Naive B cell (primary cell): ENCODE data around the gene ANXA2. TPM values are rescaled to one million over a fixed set of nuclear protein-coding genes. Genes with fewer than 3 reads are reported as not detected.

Experiments used
- ATAC-seq, 2 donors: fragments of 150-1000 bp; cut with Tn5 transposase; 2 replicates each; pipeline ENCODE4 v1.10.0; 2021; ENCODE audit warnings: low read depth in 2 of 2, mild to moderate bottlenecking in 2 of 2, moderate library complexity in 2 of 2
- DNase-seq: peaks from one replicate; pipeline ENCODE4 v3.0.0; 2022
- H3K27ac Mint-ChIP-seq, 6 donors: one replicate each; pipeline ENCODE4 v1.8.0; 2020 to 2022; ENCODE audit warnings: mild to moderate bottlenecking in 6 of 6, mixed read lengths in 6 of 6, moderate library complexity in 5 of 6, inconsistent platforms in 2 of 6
- H3K27me3 Mint-ChIP-seq, 3 donors: one replicate each; pipeline ENCODE4 v1.8.0; 2021 to 2022; ENCODE audit warnings: mixed read lengths in 3 of 3, mild to moderate bottlenecking in 1 of 3
- H3K36me3 Mint-ChIP-seq, 2 donors: one replicate each; pipeline ENCODE4 v1.8.0; 2020 to 2022; ENCODE audit warnings: mixed read lengths in 2 of 2, inconsistent platforms in 1 of 2, mild to moderate bottlenecking in 1 of 2
- H3K4me1 Mint-ChIP-seq, 3 donors: one replicate each; pipeline ENCODE4 v1.8.0; 2020 to 2022; ENCODE audit warnings: mixed read lengths in 3 of 3, inconsistent platforms in 1 of 3, mild to moderate bottlenecking in 1 of 3, moderate library complexity in 1 of 3
- H3K4me3 Mint-ChIP-seq, 8 donors: one replicate each; pipeline ENCODE4 v1.8.0; 2020 to 2022; ENCODE audit warnings: mild to moderate bottlenecking in 8 of 8, mixed read lengths in 8 of 8, moderate library complexity in 8 of 8, inconsistent platforms in 2 of 8
- H3K9me3 Mint-ChIP-seq, 7 donors: one replicate each; pipeline ENCODE4 v1.8.0; 2020 to 2022; ENCODE audit warnings: mixed read lengths in 7 of 7, mild to moderate bottlenecking in 5 of 7, inconsistent platforms in 2 of 7, moderate library complexity in 1 of 7
- polyA plus RNA-seq, 6 donors: library from polyadenylated mRNA; unstranded; fragments of 300-500 nt; fragmentation: Illumina TruSeq; gene quantifications; one replicate each; pipeline ENCODE4 v1.2.3, GENCODE V29; 2021; ENCODE audit warnings: low read depth in 6 of 6

Gene ANXA2
- 100 to 1,000 TPM; 111 to 188 (median 148) TPM for polyA plus RNA-seq

GRCh38 chr15:60397772-60398445, at the start of gene ANXA2:
Gene ANXA2, minus strand, starts transcription at chr15:60397986. Its CDS starts 11,911 bp downstream, at chr15:60386075.
- H3K36me3 Mint-ChIP-seq = peaks cover 0 to 12% of the 10 kb centered on the region in 2 donors
- no peaks in the 10 kb centered on the region for H3K27me3 Mint-ChIP-seq
- H3K4me3 Mint-ChIP-seq = peak within 1 kb of the TSS; percentile 87 to 96 (median 92)
- ATAC-seq (peak; percentile 79 to 80), DNase-seq (peak; percentile 60)
- no peaks in the 10 kb centered on the region for H3K9me3 Mint-ChIP-seq
- peaks cover 23 to 30% (median 29%) of the 10 kb centered on the region in 3 donors for H3K4me1 Mint-ChIP-seq
- H3K27ac Mint-ChIP-seq = peak within 1 kb of the TSS; percentile 62 to 97 (median 92)

DNA sequence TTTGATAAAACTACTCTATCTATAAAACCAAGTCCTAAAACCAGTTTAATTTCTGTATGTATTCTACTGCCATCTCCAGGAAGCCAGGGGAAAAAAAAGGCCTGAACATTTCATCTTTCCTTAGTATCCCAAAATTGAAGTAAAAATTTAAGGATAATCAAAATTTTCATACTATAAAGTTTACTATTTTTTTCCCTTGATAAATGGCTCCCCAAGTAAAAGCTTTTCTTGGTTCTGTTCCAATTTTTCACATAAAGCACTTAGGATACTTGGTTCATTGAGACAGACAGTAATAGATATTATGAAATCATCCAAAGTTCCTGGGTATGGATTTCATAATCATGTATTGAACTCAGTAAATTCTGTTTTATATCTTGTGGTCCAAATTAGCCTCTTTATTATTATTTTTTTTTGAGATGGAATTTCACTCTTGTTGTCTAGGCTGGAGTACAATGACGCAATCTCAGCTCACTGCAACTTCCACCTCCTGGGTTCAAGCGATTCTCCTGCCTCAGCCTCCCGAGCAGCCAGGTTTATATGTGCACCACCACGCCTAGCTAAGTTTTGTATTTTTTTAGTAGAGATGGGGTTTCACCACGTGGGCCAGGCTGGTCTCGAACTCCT, 46.6 kb upstream of the ANXA2 start:
- no peak for DNase-seq
- H3K27me3 Mint-ChIP-seq = no peaks in the 10 kb centered on the region
- peaks cover 9 to 14% of the 10 kb centered on the region in 2 donors for H3K36me3 Mint-ChIP-seq
- no peak for ATAC-seq
- peaks cover 0 to 6% (median 0%) of the 10 kb centered on the region in 3 donors for H3K4me1 Mint-ChIP-seq
- peak overlapping the region in 1 of 6 donors; percentile 18 for H3K27ac Mint-ChIP-seq
- no peaks in the 10 kb centered on the region for H3K9me3 Mint-ChIP-seq
- H3K4me3 Mint-ChIP-seq = no peak overlapping the region

DNA sequence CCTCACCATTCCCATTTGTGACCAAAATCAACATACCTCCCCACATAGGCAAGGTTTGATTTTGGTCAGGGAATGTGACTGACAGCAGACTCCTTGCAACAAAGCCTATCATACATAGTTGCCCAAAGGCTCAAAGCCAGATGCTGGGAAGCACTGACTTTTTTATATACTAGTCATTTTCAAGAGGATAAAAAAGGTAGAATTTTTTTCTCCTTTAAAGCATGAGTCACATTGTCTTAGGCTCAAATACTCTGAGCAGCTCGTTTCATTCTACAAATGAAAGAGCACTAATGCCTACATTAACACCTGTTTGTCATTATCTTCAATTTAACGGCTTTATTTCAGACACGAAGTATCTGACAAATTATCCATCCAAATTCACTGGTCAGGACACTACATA, 45.0 kb upstream of the ANXA2 start:
- Mint-ChIP-seq H3K27ac (no peak overlapping the region), H3K27me3 (no peaks in the 10 kb centered on the region), H3K4me3 (no peak overlapping the region), H3K4me1 (peaks cover 0 to 6% (median 0%) of the 10 kb centered on the region in 3 donors), H3K36me3 (peaks cover 9 to 12% of the 10 kb centered on the region in 2 donors), H3K9me3 (no peaks in the 10 kb centered on the region)
- DNase-seq (no peak), ATAC-seq (no peak)

- Mint-ChIP-seq H3K4me1 (peaks cover 0 to 6% (median 0%) of the 10 kb centered on the region in 3 donors), H3K27ac (peak overlapping the region in 1 of 6 donors; percentile 68), H3K36me3 (peaks cover 9 to 12% of the 10 kb centered on the region in 2 donors), H3K4me3 (no peak overlapping the region), H3K27me3 (no peaks in the 10 kb centered on the region), H3K9me3 (no peaks in the 10 kb centered on the region)
- ATAC-seq = no peak
- no peak for DNase-seq
Measured at GRCh38 chr15:60442031-60442650, 44.4 kb upstream of the ANXA2 start.

DNA sequence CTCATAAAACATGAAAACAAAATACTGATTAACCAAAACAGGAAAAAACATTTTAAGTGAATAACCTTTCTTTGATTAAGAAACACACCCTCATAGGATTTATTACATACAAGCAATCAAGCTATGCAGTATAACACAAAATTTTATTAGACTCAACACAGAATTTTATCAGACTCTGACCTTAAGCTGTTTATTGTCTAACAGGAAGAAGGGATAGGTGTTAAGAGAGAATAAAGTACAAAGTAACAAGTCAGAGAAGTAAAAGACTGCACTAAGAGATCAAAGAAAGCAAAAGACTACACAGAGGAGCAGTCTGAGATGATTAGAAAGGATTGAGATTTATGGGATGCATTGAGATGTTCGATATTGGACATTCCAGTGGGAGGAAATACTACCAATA, 43.5 kb upstream of the ANXA2 start:
- ATAC-seq (no peak), DNase-seq (no peak)
- Mint-ChIP-seq H3K4me1 (peaks cover 0 to 6% (median 0%) of the 10 kb centered on the region in 3 donors), H3K36me3 (peaks cover 9 to 12% of the 10 kb centered on the region in 2 donors), H3K27ac (no peak overlapping the region), H3K9me3 (no peaks in the 10 kb centered on the region), H3K4me3 (no peak overlapping the region), H3K27me3 (no peaks in the 10 kb centered on the region)

- H3K4me1 Mint-ChIP-seq = peaks cover 0 to 6% (median 0%) of the 10 kb centered on the region in 3 donors
- no peaks in the 10 kb centered on the region for H3K27me3 Mint-ChIP-seq
- no peak overlapping the region for H3K27ac Mint-ChIP-seq
- H3K36me3 Mint-ChIP-seq = peaks cover 12 to 17% of the 10 kb centered on the region in 2 donors
- DNase-seq (no peak), ATAC-seq (no peak)
- H3K4me3 Mint-ChIP-seq = no peak overlapping the region
- no peaks in the 10 kb centered on the region for H3K9me3 Mint-ChIP-seq
Measured at GRCh38 chr15:60438646-60439045, 40.9 kb upstream of the ANXA2 start.

GRCh38 chr15:60428935-60429334, 31.1 kb upstream of the ANXA2 start:
- Mint-ChIP-seq H3K36me3 (peaks cover 7 to 15% of the 10 kb centered on the region in 2 donors), H3K27me3 (no peaks in the 10 kb centered on the region), H3K9me3 (no peaks in the 10 kb centered on the region), H3K27ac (no peak overlapping the region), H3K4me1 (peaks cover 0 to 2% (median 0%) of the 10 kb centered on the region in 3 donors), H3K4me3 (no peak overlapping the region)
- ATAC-seq = no peak
- no peak for DNase-seq

DNA sequence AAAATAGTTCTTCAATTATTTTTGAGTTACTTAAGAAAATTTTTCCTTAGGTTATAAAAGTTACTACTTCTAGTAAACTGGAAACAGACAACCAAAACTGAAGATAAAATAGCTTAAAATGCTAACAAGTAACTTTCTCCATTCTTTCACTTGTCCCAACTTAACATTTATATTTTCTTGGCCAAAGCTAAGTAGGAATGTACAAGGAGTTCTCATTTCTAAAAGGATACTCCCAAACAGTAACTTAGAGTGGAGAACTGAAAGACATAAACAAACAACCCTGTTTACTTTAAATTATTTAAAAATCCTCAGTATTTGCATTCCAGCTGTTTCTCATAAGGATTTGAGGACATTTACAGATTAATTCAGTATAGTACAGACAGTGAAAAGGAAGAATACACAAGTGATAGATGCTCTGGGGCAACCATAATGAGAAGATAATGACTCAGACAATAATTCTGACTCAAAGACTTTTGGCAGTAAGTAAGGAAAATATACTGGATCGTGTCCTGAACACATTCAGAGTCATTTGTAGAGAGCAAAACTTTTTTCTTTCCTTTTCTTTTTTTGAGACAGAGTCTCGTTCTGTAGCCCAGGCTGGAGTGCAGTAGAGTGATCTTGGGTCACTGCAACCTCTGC, 29.2 kb upstream of the ANXA2 start:
- peaks cover 7 to 15% of the 10 kb centered on the region in 2 donors for H3K36me3 Mint-ChIP-seq

DNA sequence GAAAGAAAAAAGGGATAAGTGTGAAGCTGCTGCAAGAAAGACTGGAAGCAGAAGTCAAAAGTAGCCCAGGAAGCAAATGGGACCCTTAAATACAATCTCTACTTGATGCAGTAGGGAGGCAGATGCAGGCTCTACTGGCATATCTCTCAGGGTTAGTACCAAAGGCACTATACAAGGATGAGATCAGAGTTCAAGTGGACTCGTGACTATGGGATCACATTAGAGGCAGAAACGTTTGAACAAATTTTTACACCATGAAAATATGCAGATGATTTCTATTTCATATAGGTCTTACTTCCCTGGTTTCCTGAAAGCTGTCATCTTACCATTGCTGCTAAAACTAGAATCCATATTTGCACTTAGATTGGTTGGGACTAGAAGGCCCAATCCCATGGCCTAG, 27.7 kb upstream of the ANXA2 start:
- Mint-ChIP-seq H3K36me3 (peaks cover 7 to 10% of the 10 kb centered on the region in 2 donors), H3K4me3 (no peak overlapping the region), H3K27ac (peak overlapping the region in 2 of 6 donors; percentile 32 to 49), H3K4me1 (peaks cover 0 to 2% (median 0%) of the 10 kb centered on the region in 3 donors), H3K27me3 (no peaks in the 10 kb centered on the region), H3K9me3 (no peaks in the 10 kb centered on the region)
- ATAC-seq (no peak), DNase-seq (no peak)

More for the DNA sequence above, 29.2 kb upstream of the ANXA2 start:
- DNase-seq (no peak), ATAC-seq (no peak)
- Mint-ChIP-seq H3K27me3 (no peaks in the 10 kb centered on the region), H3K4me3 (no peak overlapping the region), H3K27ac (no peak overlapping the region), H3K4me1 (peaks cover 0 to 2% (median 0%) of the 10 kb centered on the region in 3 donors), H3K9me3 (no peaks in the 10 kb centered on the region)

DNA sequence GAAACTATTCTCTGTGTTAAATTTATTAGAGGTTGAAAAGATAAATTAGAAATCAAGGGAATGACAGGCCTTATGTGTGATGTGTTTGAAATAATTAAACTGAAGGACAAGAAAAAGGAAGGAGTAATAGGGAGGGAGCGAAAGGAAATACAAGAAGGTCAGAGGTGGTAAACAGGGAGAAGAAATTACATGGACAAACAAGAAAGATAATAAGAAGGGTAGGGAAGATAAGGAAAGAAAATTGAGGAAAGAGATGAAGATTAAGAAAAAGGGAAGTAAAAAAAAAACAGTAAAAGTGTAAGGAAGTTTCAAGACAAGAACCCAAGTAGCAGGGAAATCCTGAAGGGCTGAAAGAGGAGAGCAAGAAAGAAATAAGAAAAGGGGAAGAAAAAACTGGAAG, 26.2 kb upstream of the ANXA2 start:
- Mint-ChIP-seq H3K27me3 (no peaks in the 10 kb centered on the region), H3K4me3 (no peak overlapping the region), H3K4me1 (peaks cover 0 to 2% (median 0%) of the 10 kb centered on the region in 3 donors), H3K27ac (peak overlapping the region in 4 of 6 donors; percentile 9 to 88 (median 60)), H3K9me3 (no peaks in the 10 kb centered on the region), H3K36me3 (peaks cover 0 to 5% of the 10 kb centered on the region in 2 donors)
- ATAC-seq = no peak
- DNase-seq = no peak

- H3K4me1 Mint-ChIP-seq = peaks cover 0 to 2% (median 0%) of the 10 kb centered on the region in 3 donors
- H3K36me3 Mint-ChIP-seq = peaks cover 0 to 5% of the 10 kb centered on the region in 2 donors
- no peaks in the 10 kb centered on the region for H3K27me3 Mint-ChIP-seq
- H3K9me3 Mint-ChIP-seq = no peaks in the 10 kb centered on the region
- no peak overlapping the region for H3K4me3 Mint-ChIP-seq
- no peak for DNase-seq
- H3K27ac Mint-ChIP-seq = peak overlapping the region in 3 of 6 donors; percentile 37 to 88 (median 38)
- no peak for ATAC-seq
Measured at GRCh38 chr15:60423537-60423936, 25.8 kb upstream of the ANXA2 start.

DNA sequence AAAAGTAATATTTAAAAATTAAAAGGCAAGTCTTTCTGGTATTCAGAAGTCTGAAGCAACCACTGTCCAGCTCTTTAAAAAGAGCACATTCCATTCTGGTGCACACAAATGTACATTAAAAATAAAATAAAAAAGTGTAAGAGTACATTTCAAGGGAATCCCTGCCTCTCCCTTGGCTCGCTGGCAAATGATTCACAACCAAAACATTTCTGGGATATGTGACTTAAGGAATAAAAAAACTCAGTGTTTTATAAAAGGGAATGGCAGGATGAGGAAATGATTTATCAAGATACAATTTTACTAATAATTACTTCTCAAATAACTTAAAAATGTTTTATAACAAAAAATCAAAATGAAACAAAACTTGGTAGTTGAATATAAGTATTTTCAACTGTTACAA, 23.8 kb upstream of the ANXA2 start:
- Mint-ChIP-seq H3K27ac (no peak overlapping the region), H3K4me3 (no peak overlapping the region), H3K4me1 (peaks cover 0 to 2% (median 0%) of the 10 kb centered on the region in 3 donors), H3K27me3 (no peaks in the 10 kb centered on the region), H3K36me3 (no peaks in the 10 kb centered on the region), H3K9me3 (no peaks in the 10 kb centered on the region)
- no peak for DNase-seq
- ATAC-seq = no peak

- no peak for ATAC-seq
- Mint-ChIP-seq H3K4me3 (no peak overlapping the region), H3K36me3 (no peaks in the 10 kb centered on the region), H3K9me3 (no peaks in the 10 kb centered on the region), H3K4me1 (peaks cover 0 to 2% (median 0%) of the 10 kb centered on the region in 3 donors), H3K27ac (peak overlapping the region in 1 of 6 donors; percentile 6), H3K27me3 (no peaks in the 10 kb centered on the region)
- no peak for DNase-seq
Measured at GRCh38 chr15:60420203-60420716, 22.5 kb upstream of the ANXA2 start.
